Renal cortical epithelial cell (primary cell): ENCODE measurements around the gene ITPKB. TPM values are rescaled to one million over a fixed set of nuclear protein-coding genes. Genes with fewer than 3 reads are reported as not detected.
"Not testable (repeated sequence)": the region's sequence is repeated elsewhere in the genome, so short reads cannot be mapped to it uniquely, and the experiment has no call there.

Source experiments
- DNase-seq: peaks from one replicate; pipeline ENCODE4 v3.0.0-alpha.2; 2011; ENCODE audit warnings: low read depth
- total RNA-seq: library from RNA; depleted of rRNA; stranded (reverse); fragments of >200 nt; gene quantifications from 2 replicates; pipeline ENCODE4 v1.2.3, GENCODE V29; 2014

The ITPKB gene
- total RNA-seq = 1.6 and 5.9 TPM in 2 replicates

DNA sequence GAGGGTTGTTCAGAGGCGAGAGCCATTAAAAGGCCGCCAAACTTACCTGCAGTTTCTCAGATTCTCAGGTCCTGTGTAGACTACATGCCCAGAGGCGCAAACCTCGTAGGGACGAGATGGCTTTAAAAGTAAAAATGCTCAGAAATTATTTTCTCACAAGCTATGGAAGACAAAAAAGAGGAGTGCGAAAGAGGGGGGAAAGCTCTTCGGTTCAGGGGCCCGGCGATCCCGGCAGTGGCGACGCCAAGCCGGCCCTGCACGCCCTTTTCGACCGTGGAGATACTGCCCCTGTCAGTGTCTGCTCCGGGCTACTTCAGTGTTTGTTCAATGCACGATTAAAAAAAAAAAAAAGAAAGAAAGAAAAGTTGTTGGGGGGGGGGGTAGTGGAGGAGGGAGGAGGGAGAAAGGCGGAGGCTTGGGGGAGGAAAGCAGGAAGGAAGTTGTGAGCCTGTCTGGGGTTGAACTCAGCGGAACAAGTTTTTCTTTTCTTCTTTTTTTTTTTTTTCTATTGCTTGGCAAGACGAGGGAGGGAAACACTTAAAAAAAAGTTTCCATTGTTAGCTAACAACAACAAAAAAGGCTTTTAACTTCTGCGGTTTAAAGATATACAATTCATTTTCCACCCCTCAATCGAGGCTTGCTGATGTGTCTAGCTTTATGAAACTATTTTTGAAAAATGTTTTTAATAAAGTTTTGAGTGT is at the start of gene ITPKB:
Gene ITPKB, minus strand, starts transcription at position 288 of the 701 bp plus-strand sequence. CDS start 1,824 bp downstream, outside the sequence.
- DNase-seq = peak; percentile 73

DNA sequence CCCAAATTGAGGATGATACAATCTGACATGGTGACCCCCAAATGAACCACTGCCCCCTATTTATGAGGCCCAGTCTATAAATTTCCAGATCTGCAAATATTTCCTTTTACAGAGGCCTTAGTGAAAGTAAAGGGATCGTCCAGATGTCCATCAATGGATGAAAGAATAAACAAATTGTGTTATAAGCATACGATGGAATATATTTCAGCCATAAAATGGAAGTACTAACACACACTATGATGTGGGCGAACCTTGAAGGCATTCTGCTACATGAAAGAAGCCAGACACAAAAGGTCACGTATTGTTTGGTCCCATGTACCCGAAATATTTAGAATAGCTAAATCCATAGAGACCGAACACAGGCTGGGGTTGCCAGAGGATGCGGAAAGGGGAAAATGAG is 48.6 kb upstream of the ITPKB start:
- DNase-seq = no peak

DNA sequence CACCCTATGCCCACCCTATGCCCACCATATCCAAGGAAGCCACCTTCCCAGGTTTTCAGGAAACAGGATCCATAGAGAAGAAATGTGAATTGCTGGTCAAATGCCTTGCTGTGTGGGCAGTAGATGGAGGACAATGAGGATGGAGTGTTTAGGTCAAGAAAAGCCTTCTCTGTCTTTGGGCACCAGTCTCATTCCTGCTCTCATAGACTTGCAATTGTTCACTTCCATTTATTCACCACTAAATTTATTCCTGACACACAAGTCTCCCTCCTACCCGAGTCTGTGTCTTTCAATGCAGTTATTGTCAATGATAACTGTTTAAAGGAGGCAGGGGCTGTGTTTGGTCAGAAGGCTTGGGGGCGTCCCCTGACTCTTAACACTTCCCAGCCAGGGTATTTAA is 48.0 kb upstream of the ITPKB start:
- no peak for DNase-seq

DNA sequence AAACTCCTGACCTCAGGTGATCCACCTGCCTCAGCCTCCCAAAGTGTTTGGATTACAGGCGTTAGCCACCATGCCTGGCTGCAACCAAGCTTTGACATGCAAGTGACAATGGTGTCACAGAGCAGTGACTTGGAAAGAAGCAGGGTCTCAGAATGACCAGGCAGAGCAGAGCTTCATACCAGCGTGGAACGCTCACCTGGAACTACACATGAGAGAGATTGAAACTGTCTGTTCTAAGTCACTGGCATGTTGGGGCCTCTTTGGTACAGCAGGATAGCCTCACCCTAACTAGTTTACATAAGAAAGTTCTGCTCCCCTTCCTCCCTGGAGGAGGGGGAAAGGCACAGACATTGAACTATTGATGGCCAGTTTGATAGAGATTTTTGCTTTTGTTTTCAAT is 47.5 kb upstream of the ITPKB start:
- DNase-seq = no peak

DNA sequence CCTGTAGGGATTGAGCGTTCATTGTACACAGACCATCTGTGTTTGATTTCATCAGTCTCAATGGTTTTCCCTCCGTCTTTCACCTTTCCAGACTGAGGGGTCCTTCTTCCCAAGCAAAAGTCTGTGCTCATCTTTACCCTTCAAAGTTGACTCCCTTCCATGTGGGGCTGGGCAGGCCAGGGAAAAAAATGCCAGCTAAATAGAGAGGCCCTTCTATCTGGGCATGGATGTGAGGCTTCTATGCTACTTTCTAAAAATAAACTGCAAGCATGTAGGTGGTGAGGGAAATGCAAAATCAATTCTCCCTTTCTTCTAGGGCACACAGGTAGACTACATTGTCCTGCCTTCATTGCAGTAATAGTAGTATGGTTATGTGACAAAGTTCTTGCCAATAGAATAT is 46.7 kb upstream of the ITPKB start:
- no peak for DNase-seq

DNA sequence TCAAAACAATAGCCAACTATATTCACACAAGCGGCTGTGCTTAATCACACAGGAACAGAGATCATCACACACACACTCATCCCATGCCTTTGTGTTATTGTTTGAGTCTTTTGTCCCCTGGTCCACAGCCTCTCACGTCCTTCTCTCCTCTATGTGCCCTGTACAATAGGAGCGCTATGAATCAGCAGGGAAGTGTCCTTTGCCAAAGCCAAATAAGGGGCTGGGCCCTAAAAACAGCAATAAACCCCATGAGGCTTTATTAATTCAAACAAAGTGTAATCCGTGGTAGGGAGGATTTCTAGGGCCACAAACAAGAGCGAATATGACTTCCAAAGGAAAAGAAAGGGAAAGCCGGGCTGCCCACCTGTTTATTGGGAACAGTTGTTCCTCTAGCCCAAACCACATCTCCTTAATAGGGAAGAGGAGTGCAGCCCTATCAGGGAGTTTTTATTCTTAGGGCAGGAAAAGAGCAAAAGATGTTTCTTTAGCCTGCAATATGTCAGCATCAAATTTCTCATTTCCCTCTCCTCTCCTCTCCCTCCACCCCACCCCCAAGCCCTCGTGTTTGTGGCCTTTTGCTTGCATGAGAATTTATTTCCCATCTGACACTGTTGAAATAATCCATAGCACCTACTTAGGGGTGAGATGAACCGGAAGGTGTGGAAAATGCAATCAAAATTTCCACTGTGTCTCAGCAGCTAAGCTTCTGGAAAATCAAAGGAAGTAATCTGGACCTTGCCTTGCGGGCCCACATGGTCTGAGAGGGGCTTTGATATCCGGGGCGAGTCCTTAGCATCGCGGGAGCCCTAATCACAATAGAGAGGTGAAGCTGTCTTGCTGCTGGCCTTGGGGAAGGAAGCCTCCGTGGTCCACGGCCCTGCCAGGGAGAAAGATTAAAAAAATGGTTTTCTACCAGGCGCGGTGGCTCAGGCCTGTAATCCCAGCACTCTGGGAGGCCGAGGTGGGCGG is 45.3 kb upstream of the ITPKB start:
- DNase-seq = no peak

DNA sequence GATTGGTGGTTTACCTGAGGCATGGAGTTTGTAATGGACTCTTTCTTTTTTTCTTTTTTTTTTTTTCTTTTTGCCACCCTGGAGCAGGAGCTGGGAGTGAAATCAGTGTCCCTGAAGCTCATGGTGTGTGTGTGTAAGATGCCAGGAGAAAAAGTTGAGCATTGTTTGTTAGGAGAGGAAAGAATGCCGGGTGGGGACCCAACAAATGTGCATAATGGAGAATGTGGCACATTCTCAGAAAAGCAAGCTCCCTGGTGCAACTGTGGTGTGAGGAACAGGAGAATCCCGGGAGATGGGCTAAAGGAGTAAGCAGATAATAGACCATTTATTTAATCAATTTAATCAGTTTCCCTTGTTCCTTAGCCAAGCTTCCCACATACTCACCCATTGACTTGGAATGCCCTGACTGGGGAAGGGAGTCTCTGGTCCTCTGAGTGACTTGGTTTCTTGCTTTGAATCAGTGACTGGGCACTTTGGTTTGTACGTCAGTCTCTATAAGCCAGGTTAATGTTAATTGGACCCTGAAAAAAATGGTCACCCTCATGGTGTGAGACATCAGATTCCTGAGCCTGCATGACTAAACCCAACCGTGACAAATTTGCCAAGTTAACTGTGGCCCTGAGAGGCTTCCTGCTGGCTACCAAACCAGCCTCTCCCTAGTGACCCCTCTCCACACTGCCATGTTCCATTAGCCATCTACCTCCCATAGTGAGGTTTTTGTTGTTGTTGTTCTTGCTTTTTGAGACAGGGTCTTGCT is 43.9 kb upstream of the ITPKB start:
- peak; percentile 30 for DNase-seq

DNA sequence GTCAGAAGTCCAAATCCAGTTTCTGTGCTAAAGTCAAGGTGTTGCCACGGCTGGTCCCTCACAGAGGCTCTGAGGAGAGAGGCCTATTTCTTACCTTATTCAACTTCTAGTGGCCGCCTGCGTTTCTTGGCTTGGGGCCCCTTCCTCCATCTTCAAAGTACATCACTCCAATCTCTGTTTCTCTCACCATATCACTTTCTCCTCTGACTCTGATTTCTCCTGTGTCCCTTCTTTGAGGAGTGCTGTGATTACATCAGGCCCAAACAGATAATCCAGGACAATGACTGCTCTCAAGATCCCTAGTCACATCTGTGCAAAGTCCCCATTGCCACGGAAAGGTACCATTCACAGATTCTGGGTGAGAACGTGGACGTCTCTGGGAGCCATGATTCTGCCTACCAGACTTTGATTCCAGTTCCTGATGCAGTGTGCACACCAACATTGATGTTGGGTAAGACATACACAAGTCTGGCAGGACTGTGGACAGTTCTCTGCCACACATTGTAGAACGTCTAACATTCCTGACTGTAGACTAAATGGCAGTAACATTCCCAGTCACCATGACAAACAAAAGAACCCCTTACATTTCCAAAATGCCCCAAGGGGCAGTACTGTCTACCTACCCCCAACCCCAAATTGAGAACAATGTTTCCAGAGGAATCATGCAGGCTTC is 43.0 kb upstream of the ITPKB start:
- no peak for DNase-seq

DNA sequence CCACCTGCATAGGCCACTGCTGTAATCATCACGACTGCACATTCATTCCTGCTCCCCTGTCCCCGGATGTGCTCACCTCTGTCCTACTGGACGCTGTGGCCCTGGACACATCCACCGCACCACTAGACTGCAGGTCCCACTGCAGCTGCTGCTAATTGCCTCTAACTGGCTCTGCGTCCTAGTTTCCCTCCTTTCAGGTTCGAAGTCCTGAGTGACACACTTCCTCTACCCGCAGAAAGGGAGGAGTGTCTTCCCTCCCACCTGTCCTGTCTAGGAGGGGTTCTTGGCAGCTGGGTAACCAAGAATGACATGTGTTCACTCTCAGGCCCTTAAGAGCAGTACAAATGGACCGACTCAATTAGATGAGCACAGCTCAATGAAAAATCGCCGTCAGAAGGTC is 40.5 kb upstream of the ITPKB start:
- DNase-seq = no peak

DNA sequence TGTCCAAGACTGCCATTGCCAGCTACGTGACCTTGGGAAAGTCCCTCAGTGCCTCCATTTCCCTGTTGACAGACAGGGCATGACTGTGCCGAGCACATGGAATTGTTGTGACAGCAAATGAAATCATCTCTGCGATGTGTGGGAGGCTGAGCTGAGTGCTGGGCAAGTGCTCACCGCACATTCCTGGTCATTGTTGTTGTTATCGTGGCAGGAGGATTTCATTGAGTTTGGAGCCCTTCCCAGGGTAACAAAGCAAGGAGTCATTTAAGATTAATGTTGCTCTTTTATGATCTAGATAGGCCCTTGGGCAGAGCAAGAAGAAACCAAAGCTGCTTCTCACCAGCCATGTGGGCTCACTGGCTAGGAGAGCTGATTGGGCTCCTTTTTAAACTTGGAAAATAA is 39.6 kb upstream of the ITPKB start:
- DNase-seq = peak; percentile 97

DNA sequence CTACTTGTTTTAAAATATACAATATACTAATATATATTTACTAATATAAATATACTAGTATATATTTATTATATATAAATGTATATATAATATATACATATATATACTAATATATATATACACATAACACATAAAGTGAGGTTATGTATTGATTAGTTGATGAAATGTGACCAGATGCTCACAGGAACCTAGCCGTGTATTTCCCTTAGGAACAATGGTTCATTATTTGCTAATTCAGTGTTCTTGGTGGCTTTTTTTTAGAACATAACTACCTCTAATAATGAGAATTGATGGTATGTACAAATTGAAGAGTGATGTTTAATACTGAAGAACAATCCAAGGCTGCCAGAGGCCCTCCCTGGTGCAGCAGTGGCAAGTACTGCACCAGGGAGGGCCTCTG is 37.9 kb upstream of the ITPKB start:
- DNase-seq = no peak

DNA sequence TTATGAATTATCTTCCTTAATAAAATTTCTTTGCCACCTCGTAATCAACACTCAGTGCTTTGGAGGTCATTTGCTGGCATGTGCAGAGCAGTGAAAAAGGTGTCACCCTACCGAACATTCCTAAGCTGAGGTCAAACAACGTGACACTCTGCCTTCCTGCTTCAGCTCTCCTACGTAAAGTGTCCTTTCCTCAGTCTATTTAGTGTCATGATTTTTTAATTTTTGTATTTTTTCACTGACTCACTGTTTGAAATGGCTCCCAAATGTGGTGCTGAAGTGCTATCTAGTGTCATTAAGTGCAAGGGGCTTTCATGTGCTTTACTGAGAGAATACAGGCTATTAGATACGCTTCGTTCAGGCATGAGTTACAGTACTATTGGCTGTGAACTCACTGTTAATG is 37.0 kb upstream of the ITPKB start:
- DNase-seq = no peak

DNA sequence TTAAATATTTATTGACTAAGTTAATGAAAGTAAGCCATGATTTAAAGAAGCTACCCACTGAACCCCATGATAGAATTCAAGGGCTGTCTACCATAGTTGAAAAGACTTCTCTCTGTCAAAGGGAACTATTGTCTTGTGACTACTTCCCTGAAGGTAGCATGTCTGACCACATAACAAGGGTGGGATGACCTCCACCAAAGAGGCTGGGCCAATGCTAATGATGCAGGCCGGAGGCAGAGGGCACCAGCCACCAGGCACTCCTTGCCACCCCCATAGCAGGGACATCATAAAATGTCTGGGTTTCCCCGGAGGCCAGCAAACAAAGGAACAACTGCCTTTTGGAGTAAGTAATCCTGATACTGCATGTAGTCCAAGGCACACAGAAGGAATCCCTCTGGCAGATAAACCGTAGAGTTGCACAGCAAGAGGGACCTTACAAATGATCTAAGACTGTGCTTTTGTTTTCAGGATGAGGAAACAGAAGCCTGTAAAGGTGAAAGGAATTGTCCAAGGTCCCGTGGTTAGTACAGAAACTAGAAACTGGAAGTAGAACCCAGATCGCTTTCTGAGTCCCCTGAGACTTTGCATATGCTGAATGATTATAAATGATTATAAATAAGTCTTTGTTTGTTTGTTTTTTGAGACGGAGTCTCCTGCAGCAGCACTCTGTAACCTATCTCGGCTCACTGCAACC is 33.5 kb upstream of the ITPKB start:
- DNase-seq = no peak

DNA sequence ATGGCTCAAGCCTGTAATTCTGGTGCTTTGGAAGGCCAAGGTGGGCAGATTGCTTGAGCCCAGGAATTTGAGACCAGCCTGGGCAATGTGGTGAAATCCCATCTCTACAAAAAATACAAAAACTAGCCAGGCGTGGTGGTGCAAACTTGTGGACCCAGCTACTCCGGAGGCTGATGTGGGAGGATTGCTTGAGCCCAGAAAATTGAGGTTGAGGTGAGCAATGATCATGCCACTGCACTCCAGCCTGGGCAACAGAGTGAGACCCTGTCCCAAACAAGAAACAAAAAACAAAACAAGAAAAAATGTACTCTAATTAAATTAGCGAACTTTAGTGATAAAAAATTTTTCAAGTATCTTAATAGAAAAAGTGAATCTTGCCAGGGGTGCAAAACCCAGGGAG is 28.1 kb upstream of the ITPKB start:
- not testable (repeated sequence) for DNase-seq

DNA sequence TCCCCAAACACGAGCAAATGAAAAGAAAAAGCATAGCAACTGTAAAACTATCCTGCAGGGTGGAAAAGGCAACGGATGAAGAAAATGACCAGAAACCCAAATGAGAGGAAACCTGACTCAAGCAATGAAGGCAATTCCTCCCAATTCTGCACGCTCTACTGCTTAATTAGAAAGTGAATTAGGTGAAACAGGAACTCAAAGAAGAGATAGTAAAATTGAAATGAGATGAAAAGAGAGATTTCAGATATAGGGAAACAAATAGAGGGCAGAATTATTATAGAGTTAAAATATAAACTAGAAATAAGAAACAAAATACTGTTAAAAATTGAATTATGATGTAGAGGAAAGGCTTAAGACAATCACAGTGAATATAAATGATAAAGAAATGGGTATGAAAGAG is 27.5 kb upstream of the ITPKB start:
- DNase-seq = no peak

DNA sequence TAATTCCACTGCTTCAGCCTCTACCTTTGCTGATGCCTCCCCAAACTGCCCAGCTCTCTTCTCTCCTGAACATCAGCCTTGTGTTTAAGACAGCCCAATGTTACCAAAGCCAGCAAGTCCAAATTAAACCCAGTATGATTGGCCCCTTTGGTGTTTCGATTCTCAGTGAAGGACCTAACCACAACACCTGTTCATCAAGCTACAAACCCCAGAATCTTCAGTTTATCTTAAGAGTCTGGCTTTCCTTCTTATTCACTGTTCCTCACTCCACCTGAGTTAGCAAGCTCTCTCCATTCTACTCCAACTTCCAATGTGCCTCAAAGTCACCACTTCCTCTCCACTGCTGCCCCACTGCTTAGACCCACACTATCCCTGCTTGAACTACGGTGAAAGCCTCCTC is 25.5 kb upstream of the ITPKB start:
- no peak for DNase-seq

DNA sequence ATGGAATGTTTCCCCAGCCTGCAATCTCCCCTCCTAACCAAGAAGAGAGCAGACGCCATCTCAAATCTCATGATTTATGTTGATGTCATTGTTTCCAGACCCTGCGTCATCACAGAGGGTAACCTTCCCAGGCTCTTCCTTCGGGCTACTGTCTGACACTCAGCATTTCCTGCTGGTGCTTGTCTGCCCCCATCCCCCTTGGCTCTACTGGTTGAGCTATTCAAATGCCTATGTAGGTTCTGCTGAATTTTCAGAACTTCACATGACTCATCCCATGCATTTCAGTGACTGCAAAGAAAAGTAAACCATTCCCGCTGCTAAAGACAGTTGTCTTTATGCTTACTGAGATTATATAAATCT is 24.8 kb upstream of the ITPKB start:
- DNase-seq = peak; percentile 70

DNA sequence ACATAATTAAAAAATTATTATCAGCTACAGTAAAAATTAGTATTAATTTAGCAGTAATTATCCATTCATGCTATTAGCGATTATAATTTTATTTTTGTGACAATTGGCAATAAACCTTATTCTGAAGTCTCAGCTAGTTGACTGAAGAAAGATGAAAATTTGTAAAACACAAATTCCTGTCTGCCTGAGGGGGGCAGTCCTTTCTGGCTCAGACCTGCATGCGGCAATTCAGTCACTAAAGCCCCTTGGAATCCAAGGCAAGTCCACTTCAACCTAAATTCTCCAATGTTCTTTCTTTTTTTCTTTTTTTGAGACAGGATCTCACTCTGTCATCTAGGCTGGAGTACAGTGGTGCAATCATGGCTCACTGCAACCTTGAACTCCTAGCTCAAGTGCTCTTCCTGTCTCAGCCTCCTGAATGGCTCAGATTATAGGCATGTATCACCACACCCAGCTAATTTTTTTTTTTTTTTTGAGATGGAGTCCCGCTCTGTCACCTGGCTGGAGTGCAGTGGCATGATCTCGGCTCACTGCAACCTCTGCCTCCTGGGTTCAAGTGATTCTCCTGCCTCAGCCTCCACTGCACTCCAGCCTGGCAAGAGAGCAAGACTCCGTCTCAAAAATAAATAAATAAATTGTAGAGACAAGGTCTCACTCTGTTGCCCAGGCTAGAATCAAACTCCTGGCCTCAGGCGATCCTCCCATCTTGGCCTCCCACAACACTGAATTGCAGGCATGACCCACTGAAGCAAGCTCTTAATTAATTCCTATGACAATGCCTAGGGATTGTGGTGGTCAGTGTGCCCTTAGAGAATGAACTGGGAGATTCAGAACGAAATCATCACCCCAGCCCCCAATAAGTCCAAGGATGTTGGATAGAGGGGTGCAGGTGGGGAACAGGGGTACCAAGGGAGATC is 24.2 kb upstream of the ITPKB start:
- no peak for DNase-seq

DNA sequence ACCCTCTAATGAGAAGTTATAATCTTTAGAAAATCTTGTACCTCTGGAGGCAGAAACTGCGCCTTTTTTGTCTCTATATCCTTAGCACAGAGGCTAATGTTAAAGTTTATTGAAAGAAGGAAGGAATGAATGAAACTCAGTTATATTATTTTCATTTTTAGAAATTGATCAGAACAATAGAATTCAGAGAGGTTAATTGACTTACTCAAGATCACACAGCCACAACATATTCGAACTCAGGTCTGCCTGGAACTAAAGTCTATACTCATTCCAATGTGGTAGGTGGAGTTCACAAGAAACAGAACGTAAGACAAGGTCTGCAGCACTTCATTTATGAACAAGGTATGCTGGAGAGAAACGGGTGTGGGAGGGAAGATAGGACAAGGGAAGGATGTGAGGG is 23.0 kb upstream of the ITPKB start:
- DNase-seq = no peak

DNA sequence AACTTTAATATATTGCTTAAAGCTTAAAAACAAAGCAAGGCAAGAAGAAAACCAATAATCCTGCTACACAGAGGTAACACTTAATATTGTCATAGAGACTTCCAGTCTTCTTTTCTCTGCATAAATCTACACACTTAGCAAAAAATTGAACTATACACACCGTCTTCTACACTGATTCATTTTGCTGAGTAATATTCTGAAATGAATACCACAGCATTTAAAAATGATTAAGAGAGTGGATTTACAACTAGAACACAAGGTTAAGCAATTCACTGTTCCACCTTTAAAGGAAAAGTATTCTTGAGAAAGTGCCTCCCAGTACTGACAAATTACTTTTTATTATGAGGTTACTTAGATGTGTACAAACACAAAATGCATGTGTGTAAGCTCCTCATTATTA is 22.2 kb upstream of the ITPKB start:
- DNase-seq = no peak
